Middle frontal gyrus (tissue), 1 donor: ENCODE results near the gene LAMTOR2.
"Not testable (repeated sequence)": the region's sequence is repeated elsewhere in the genome, so short reads cannot be mapped to it uniquely, and the experiment has no call there.

Source experiments
- DNase-seq: peaks from one replicate; pipeline ENCODE4 v3.0.0-alpha.2; 2015; ENCODE audit warnings: low spot score; ENCODE audit errors: extremely low spot score

The LAMTOR2 gene

DNA sequence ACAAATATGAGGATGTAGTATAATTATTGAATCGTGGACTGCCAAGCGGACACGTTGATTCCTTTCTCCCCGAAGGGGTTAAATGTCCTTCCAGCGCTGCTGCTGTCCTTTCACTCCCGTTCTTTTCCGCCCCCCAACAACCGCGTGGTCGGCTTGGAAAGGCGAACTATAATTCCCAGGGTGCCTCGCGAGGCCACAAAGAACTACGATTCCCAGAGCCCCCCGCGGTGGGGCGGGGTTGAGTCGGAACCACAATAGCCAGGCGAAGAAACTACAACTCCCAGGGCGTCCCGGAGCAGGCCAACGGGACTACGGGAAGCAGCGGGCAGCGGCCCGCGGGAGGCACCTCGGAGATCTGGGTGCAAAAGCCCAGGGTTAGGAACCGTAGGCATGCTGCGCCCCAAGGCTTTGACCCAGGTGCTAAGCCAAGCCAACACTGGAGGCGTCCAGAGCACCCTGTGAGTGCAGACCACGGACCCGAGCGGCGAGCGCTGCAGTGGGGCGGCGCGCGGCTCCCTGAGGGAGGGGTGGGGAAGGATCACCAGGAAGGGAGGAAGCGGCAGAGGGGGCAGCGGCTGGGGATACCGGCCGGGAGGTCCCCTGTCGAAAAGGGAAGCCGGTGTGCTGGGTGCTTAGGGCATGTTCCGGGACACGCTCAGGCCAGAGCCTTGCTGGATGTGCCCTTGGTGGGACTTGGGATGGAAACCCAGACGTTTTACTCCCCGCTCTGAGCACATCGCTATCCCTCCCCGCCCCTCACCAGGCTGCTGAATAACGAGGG is at the start of gene LAMTOR2:
TSS of gene LAMTOR2 (plus strand) at position 283 of the 781 bp plus-strand sequence. CDS start at position 391, 108 bp downstream.
- peak; percentile 98 for DNase-seq

DNA sequence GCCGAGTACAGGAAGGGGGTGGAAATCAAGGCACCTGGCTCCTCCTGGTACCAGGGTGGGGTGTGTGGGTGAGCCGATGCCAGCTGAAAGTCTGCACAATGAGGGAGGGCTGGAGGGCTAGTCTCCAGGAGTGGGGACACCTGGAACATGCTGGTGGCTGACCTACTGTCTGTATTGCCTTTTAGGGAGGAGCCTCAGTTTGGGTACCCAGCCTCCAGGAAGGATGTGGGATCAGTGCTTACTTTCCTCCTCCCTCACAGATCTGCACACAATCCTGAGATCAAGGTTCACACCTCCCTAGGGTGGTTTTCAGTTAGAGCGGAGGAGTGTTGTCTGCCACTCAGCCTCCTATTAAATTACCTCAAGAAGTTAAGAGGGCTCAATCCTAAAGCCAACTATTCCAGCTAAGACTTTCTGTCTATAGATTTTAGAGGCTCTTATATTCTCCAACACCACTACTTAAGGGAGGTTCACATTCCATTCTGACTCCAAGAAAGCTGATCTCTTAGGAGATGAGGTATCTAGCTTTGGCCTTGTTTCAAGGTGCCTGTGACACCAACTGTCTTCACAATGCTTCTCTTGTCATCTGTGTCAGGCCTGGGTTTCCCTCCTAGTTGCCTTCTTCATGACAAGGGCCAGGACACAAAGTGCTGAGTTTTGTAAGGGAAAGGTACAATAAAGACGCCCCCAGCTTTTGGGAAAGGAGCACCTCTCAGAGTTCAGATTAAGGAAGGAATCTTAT is 49.6 kb upstream of the LAMTOR2 start:
- no peak for DNase-seq

DNA sequence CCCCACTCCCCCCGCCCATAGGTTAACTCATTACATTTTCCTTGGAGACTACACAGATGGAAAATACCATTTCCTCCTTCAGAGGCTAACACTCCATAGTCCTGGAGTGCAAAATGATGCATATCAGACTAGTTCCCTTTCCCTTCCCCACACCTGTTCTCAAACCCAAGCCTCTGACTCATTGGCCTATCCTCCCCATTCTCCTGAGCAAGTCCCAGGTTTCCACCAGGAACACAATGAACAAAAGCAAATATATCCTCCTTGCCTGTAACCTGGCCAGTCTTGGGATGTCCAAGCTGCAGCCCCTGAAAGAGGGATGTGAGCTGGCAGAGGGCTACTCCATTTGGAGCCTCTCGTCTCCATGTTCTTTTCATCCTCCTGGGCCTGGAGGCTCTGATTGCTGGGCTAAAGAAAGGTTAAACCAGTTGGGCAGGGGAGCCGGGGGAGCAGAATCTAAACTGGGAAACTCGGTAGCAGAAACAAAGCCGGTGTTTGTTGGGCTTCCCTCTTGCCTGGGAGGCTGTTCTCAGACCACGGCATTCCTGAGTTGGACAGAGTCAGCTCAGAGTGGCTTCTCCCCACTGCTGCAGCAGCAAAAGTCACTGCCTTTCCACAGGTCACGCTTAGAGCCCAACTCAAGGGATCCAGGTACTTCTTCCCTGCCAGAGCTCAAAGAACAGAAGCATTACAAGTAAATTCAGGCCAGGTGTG is 47.8 kb upstream of the LAMTOR2 start:
- DNase-seq = no peak

DNA sequence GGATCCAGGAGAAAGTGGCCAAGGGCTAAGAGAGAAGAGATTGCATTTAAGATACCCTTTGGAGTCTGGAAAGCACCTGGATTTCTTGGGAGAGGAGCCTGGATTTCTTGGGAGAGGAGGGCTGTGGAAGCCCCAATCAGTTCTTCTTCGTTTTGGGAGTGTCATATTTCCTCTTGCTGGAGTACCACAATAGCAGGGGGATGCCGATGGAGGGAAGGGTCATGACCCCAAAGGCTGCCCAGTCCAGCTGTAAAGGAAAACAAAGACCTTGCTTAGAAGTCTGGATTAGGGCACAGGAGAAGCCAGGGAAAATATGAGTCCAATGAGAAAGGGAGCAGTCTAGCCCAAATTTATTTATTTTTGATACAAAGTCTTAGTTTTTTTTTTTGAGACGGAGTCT is 45.2 kb upstream of the LAMTOR2 start:
- no peak for DNase-seq

DNA sequence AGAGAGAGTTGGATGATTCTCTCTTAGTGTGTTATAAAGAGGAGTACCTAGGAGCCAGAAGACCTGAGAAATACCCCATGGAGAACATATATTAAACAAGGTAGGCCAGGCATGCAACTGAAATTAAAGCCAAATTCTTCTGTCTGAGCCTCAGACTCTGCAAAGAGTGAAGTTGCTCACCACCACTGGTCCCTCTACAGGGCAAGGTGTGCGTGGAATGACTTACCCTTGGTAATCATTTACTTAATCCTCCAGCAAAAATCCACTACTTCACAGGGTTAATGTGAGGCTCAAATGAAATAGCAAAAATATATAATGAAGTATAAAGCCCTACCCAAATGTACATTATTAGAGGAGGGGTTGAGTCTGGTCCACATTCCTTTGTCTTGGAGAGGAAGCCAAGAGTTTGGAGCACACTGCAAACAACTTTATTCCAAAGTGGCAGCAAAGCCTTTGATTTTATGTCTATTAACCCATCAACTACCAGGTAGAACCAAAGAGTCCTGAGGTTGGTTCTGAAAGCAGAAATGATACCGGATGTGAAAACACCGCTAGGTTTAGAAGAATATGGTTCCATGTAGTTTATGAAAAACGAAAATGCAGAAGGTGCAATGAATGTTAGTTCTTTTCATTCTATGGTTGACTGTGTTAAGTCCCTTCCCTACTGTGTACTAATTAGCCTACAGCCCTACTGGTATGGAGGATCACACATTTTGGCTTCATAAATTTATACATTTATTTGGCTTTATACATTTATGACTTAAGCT is 42.3 kb upstream of the LAMTOR2 start:
- DNase-seq = no peak

DNA sequence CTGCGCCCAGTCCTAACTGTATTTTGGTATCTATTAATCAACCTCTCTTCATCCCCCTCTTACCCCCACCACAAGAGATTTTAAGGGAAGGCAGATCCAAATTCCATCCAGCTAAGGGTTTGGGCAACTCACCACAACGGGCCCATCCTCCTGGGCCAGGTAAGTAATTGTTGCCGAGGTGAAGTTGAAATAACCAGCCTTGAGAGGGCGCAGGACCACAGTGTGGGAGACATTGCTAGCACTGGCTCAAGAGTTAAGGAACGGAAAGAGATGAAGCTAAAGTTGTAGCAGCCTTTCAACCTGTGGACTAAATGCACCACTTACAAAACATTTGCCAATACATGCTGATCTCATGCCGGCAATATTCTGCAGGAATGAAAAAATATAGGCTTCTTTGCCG is 39.8 kb upstream of the LAMTOR2 start:
- DNase-seq = no peak

DNA sequence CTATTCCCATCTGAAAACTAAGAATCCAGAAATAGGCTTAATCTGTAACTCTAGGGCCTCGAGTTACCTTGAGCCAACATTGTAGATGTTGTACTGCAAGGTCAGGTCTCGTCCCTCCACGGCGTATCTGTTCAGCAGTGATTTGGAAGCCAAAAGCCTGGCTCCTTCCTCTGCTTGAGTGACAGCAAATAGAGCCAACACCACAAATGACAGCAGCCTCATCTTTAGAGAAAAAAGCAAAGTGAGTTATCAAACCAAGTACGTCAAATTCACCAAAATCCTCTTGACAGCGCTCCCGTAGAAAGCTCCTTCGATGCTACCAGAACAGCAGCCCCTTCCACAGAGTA is 34.7 kb upstream of the LAMTOR2 start:
- no peak for DNase-seq

DNA sequence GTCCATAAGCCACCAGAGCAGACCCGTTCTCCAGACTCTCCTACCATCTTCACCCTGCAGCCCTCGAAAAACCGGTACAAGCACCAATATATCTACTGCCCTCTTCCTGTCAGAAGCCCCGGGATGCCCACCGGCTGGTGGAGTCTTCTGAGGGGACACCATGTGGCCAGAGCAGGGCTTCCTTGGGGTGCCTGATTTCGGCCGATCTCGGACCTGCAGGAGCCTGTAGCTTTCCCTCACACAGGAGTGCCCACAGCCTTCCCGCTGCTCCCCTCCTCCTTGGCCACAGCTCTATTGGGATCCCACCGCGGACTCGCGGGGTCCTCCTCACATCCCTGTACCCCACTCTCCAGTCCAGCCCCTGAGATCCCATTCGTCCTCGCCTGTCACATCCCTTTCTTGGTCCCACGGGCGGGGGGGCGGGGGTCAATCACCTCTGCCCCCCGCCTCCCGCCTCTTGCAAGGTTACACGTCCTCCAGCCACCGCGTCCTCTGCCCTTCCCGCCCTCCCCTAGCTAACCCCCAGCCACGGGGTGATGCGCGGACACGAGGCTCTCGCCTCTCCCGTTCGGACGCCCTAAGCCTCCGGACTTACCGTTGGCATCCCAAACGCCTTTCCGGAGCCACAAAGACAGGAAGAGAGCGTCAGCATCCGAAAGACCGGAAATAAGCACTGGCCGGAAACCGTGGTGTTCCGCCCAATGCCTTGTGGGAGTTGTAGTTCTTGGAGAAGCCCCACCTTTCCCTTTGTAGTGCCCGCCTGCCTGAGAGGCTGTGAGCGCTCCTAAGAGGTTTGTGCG is 34.1 kb upstream of the LAMTOR2 start, which contains the start of gene SSR2:
TSS of gene SSR2 (minus strand) at position 659 of the 800 bp plus-strand sequence. CDS start 784 bp downstream, outside the sequence.
- DNase-seq = peak; percentile 81

DNA sequence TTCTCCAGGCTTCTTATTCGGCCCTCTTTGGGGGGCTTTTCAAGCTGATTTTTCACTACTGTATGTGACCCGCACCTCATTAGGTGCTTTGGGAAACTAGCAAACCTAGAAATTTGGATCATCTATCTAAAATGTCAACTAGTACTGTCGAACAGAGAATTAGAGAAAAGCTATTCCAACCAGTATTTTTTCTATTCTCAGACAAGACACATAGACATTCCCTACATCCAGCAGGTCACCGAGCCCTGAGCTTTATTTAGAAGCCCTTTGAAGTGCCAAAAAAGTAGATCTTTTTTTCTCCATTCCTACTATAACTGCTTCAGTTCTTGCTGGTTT is 33.5 kb upstream of the LAMTOR2 start:
- no peak for DNase-seq

DNA sequence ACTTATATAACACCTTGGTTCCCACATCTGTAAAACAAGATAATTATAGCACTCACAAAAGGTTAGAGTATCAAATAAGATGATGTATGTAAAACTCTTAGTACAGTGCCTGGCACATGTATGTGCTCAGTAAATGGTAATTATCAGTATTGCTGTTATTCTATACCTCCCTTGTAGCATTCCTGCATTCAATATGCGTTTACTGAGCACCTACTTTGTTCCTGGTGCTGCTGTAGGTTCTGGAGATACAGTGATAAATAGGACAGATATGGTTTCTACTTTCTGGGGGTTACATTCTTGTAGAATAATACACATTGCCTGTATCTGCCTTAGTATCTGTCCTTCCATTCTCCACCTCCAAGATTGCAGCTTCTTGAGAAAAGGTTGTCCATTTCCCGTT is 32.6 kb upstream of the LAMTOR2 start:
- no peak for DNase-seq

DNA sequence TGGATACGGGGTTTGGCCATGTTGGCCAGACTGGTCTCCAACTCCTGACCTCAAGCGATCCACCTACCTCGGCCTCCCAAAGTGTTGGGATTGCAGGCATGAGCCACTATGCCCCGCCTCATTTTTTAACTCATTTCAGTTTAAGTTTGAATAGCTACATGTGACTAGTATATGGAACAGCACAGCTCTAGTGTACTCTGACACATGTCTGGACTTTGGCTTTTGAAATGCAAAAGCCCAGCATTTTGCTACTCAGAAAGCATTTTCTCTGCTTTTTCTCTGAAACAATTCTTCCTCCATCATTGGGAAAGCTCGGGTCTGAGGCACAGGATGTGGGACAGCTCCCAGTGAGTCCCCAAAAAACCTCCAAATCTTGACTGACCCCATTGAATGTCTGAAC is 29.8 kb upstream of the LAMTOR2 start:
- no peak for DNase-seq

DNA sequence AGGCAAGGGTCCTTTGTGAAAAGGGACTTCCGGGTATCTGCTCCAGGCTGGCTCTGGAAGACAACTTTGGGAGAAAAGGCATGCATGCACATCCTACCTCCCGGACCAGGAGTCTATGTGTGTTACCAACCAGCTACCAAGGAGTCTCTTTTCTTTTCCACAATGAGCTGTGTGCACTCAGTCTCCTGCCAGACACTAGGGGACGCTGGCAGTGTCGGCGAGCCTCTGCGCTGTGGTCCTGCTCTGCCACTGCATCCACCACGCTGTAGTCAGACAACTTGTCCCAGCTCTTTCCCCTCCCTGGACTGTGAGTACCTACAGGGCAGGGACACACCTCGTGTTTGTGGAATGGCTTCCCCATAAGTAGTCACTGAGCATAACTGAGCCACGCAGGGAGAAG is 28.7 kb upstream of the LAMTOR2 start:
- DNase-seq = no peak

DNA sequence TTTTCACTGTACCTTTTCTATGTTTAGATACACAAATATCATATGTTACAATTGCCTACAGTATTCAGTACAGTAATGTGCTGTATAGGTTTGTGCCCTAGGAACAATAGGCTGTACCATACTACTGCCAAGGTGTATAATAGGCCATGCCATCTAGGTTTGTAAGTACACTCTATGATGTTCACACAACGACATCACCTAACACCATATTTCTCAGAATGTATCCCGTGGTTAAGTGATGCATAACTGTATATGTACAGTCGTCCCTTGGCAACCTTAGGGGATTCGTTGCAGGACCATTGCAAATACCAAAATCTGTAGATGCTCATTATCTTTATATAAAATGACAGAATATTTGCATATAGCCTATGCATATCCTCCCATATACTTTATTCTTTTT is 28.0 kb upstream of the LAMTOR2 start:
- DNase-seq = no peak

DNA sequence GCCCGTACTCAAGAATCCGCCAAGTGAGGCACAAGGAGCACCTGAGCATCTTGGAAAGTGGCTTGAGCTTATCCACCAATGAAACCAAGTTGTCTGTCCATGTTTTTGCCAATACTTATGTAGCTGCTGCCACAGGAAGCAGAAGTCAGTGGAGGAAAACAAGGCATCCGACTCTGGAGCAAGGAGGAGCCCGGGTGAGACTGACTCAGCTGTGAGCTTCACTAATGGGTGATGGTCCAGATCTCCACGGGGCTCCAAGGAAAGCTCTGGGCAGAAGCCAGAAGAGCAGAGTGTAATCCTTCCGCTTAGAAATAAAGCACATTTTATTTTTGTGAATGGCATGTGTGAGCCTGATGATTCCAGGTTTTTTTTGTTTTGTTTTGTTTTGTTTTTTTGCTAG is 21.6 kb upstream of the LAMTOR2 start:
- DNase-seq = no peak

DNA sequence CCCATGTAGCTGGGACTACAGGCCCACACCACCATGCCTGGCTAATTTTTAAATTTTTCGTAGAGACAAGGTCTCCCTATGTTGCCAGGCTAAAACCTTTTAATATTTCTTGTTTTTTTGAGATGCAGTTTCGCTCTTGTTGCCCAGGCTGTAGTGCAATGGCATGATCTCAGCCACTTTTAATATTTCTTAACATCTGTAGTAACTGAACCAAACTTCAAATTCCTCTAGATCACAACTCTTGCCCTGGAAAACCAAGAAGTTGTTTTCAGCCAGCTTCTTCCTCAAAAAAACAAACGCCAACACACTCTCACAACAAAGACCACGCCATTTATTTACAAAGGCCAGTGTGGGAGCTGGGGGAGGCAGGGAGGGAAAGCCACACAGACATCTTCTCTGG is 19.6 kb upstream of the LAMTOR2 start:
- DNase-seq = not testable (repeated sequence)

DNA sequence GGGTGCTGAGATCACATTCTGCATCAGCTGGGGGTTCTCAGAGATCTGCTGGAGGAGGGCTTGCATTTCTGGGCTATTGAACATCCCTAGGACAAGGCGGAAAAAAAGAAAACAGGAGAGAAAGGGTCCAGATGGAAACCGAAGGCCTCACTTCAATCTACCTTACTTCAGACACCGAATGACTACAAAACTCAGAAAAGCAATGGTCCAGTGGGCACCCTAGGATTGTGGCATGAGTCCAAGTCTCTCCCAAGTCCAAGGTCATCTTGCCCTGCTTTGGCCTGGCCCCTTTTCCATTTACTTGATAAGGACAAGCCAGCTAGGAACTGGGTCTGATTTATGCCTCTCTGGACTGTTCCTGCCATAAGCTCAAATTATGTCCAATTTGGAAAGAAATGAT is 11.8 kb upstream of the LAMTOR2 start:
- DNase-seq = no peak

DNA sequence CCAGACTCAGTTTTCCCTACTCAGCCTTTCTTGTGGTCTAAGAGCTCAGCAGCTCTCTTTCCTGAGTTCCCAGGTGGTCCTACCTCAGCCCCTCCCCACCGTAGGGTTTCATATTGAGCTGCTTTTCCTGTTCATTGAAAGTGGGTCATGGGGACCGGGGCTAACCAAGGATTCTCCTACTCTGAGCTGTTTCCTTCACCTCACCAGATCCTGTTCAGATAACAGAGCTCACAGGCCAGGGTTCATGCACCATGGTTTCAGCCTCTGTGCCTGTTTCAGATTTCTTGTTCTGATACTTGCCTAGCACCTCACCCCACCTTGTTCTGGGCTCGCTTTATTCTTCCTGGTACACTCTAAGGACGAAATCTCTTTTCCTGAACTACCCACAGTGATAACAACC is 9.5 kb upstream of the LAMTOR2 start:
- DNase-seq = no peak

DNA sequence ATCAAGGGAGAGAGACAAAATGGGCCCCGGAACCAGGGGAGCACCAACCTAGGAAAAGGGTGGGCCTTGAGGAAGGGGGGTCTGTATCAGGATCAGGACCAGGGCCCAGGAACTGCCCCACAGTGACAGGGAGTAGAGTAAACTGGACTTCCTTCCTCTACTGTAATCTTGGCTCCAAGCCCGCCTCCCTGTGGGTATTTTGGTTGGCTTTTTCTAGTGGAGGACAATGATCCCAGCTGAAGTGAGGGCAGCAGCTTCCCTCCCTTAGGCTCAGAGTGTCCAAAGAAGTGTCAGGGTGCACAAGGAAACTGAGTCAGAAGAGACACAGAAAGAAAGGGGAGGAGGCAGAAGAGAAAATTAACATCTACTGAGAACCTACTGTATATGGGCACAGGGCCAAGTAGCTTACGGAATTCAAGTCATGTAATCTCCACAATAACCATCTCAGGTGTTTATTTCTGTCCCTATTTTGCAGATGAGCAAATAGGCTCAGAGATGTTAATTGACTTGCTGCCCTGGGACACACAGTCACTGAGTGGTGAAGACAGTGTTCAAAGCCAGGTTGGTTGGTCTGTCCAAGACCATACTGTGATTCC is 5.8 kb upstream of the LAMTOR2 start:
- DNase-seq = no peak

DNA sequence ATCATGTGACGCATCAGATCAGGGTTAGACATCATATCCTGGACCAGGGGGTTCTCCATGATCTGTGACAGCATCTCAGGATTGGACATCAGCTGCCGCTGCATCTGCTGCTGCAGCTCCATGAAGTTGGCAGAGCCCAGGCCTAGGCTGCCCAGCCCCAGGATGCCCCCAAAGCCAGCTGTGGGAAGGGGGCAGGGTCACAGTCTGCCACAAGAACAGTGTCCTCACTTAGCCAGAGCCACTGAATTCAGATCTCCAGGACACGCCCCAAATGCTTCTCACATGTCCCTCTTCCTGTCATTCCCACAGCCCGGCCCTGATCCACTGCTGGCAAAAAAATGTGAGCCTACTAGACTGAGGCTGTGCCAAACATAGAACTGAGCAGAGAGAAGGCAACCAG is 4.2 kb upstream of the LAMTOR2 start:
- peak; percentile 28 for DNase-seq

DNA sequence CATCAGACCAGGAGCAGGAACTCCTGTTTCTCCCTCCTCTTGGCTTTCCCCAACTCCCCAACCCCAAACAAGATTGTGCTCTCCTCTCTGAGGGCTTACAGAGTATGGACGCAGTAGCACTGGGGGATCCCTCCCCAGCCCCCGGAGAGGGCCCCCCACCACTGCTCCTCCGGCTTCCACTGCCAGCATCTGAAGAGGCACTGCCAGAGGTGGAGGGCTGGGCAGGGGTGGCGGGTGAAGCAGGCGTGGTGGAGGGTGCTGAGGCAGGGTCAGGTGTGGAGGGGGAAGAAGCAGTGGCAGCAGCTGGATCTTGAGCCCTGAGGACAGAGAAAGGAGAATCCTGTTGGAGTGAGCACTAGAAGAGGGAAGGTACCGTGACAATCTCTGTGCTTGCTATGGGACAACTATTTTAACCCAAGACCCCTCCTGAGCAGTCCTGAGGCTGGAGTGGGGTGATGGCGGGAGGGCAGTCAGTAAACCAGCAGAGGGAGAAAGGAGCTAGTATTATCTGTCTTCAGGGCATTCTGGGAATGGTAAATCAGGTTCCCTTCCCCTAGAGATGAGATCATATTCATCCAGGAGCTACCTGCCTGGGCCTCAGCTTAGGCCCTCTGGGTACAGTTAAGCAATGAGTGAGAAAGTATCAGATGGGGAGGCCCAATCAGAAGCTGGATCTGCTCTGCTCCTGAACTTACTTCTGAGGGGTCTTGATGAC is 3.4 kb upstream of the LAMTOR2 start:
- DNase-seq = no peak
